GM12872 (cell line): ENCODE data around the gene SDHB.

ENCODE experiments used
- TF ChIP-seq, protein P1 (sequence below): IDR thresholded peaks from 3 replicates; pipeline ENCODE4 v1.5.1; 2011; ENCODE audit warnings: low read depth, mild to moderate bottlenecking, low read length, moderate library complexity; ENCODE audit not compliant: insufficient read depth

The SDHB gene

DNA sequence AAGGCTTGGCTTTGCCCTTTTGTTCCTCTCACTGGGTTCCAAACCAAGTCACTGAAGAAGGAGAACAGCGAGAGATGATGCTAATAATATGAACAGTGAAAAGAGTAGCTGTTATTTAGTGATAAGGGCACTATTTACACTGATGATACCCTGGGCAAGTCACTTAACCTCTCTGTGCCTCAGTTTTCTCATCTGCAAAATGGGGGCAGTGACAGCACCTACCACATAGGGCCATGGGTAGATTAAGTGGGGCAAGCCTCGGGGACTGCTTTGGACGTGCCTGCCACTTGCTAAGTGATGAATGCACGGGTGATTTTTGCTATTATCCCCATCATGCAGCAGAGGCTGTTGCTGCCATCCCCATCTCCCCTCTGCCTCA, 51.3 kb downstream of the SDHB start:
- TF ChIP-seq, protein P1, sequence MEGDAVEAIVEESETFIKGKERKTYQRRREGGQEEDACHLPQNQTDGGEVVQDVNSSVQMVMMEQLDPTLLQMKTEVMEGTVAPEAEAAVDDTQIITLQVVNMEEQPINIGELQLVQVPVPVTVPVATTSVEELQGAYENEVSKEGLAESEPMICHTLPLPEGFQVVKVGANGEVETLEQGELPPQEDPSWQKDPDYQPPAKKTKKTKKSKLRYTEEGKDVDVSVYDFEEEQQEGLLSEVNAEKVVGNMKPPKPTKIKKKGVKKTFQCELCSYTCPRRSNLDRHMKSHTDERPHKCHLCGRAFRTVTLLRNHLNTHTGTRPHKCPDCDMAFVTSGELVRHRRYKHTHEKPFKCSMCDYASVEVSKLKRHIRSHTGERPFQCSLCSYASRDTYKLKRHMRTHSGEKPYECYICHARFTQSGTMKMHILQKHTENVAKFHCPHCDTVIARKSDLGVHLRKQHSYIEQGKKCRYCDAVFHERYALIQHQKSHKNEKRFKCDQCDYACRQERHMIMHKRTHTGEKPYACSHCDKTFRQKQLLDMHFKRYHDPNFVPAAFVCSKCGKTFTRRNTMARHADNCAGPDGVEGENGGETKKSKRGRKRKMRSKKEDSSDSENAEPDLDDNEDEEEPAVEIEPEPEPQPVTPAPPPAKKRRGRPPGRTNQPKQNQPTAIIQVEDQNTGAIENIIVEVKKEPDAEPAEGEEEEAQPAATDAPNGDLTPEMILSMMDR: no peak

GRCh38 chr1:17001760-17002523, 51.9 kb downstream of the SDHB start:
- TF ChIP-seq, protein P1: no peak

DNA sequence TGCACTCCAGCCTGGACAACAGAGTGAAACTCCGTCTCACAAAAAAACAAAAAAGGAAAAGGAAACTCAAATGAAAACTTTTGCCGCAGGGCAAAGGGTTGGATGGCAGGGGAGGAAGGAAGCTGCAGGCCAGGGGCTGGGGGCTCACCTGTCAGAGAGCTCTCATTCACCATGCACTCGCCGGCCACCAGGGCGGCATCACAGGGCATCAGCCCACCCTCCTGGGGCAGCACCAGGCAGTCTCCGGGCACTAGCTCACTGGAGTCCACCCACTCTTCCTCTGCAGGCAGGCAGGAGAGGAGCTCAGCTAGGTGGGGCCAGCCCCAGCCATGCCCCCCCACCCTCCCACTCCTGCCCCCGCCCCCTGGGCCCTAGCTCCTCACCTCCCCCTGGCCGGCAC, 54.0 kb downstream of the SDHB start:
- TF ChIP-seq, protein P1: 0 out of 3 replicates have a peak, but pooled peaks have one; percentile 33

DNA sequence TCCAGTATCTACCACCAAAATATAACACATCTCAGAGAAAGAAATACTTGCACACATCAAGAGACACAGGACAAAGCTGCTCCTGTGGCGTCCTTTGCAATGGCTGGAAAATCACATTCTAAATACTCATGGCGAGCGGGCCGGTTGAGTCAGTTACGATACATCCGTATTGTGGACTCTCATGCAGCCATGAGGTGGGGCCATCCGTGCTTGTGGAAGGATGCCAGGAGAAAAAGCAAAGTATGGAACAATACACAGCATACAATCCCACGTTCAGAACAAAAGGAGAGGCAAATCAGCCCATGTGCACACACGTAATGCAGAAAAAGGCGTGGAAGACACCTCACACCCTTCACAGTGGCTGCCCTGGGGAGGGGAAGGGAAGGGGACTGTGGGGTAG, 55.2 kb downstream of the SDHB start:
- TF ChIP-seq, protein P1: no peak

GRCh38 chr1:16996845-16997244, 57.0 kb downstream of the SDHB start:
- TF ChIP-seq, protein P1: no peak

DNA sequence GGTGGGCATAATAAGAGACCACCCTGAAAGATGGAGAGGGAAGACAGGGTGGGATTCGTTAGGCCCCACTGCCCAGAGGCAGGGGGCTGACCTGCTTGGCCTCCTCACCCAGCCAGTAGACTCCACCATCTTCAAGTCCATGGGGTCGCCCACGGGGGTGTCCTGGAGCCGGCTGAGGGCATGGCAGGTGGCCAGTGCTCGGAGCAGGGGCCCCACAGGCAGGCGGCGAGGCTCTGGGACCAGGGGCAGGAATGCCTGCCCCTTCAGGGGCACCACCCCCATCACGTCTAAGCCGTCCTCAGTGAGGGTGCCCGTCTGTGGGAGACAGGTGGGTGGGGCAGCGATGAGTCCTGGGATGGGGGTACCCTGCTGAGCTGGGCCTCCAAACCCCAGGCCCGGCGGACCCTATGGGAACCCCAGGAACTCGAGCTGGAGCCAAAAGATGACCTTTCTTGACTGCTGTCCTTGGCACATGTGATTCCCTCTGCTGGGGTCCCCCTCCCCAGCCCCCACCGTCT, 60.3 kb downstream of the SDHB start:
- TF ChIP-seq, protein P1: no peak

DNA sequence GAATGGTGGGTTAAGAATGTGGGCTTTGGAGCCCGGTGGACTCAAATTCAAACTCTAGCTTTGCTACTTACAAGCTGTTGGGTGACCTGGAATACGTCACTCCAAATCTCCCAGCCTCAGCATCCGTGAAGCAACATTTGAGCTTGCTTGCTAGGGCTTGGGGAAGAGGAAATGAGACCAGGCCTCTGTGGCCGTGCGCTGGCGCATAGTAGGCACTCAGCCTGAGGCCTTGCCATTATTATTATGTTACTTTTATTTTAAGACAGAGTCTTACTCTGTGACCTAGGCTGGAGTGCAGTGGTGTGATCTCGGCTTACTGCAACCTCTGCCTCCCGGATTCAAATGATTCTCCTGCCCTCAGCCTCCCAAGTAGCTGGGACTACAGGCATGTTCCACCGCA, 61.2 kb downstream of the SDHB start:
- TF ChIP-seq, protein P1: no peak
